Measurements from ENCODE around the gene RNU1-1.
"Not testable (repeated sequence)": the region's sequence is repeated elsewhere in the genome, so short reads cannot be mapped to it uniquely, and the experiment has no call there.

RNU1-1 gene

DNA sequence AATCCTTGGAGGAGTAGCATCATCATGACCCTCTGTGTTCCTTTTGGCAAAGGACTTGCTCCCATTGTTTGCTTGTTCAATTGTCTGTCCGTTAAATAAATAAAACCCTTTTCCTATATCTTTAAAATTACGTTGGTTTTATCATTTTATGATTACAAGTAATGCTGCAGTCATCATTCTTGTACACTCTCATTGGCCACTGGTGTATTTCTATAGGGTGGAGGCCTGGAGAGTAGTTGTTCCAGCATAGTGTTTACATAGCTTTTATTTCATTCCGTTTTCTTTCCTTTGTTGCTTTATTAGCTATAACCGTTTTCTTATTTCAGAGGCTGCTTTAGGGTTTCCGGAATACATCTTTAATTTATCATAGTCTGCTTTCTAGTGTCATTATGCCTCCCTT is 7.6 kb upstream of the RNU1-1 start:
- not testable (repeated sequence) for DNase-seq (ENCODE audit: low read depth)

DNA sequence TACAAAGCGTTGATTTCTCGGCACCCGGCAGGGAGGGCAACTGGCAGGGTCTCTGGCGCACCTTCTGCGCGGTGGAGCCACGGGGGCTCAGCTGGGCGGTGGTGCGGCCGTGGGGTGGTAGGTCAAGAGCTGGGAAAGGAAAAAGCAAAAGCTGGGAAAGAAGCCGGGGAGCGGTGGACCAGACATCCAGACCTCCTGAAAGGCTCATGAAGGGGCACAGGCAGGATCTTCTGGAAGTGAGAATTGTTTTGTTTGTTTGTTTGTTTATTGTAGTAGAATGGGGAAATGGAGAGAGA is 7.2 kb upstream of the RNU1-1 start:
- no peak for DNase-seq (ENCODE audit: low read depth)

DNA sequence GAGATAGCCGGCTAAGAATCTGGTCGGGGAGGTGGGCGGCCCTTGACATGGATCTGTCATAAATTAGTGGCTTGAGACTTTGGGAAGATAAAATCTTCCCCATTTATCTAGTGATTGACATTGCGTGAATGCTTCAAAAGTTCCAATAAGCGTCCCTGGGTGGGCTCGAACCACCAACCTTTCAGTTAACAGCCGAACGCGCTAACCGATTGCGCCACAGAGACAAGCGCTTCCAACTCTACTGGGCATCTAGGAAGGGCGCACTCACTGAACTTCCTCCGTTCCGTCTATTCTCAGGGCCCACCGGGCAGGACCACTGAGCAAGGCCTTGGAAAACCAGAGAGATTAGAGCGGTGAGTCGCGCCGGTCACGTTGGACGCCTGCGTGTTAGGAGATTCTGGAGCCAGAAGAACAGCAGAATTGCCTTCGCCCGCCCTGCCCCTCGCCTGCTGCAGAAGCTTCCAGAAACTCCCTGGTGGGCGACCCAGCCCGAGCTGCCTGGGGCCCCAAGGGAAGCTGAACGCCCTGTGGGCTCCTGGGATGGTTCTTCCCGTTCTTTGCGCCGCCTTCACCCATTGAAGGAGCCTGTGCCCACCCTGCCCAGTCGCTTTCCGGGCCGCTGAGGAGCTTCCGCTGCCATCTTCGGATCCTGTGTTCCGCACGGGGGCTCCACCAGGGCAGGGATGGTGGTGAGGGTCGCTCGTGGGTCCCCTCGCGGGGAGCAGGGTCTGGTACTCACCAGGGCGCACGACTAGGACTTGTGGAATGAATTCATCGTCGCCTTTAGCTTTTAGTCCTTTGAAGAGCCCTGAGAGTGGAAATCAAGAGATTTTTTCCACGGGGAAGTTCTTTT is 6.6 kb upstream of the RNU1-1 start:
- not testable (repeated sequence) for DNase-seq (ENCODE audit: low read depth)

GRCh38 chr1:16519255-16519951 is 5.3 kb upstream of the RNU1-1 start:
- not testable (repeated sequence) for DNase-seq (ENCODE audit: low read depth)

DNA sequence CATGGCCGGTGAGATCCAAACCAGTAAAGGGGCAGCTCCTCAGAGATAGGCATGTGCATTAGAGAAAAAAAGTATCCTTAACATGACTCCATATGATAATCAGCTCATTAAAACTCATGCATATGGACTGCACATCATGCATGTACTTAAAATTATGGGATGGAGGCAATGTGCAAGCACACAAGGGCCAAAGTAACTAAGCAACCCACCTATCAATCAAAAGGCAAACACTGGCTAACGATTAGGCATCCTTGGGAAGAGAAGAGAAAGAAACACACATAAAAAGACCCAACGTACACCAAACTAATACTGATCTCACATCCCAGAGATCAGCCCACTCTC is 4.8 kb upstream of the RNU1-1 start:
- DNase-seq (ENCODE audit: low read depth) = not testable (repeated sequence)

GRCh38 chr1:16516694-16517410 is 2.8 kb upstream of the RNU1-1 start:
- DNase-seq (ENCODE audit: low read depth) = not testable (repeated sequence)

- peak; percentile 97 for DNase-seq (ENCODE audit: low read depth)
Measured at GRCh38 chr1:16513412-16514106, 526 bp downstream of the RNU1-1 start.

GRCh38 chr1:16512624-16513411 is 1.3 kb downstream of the RNU1-1 start:
- DNase-seq (ENCODE audit: low read depth) = not testable (repeated sequence)

- not testable (repeated sequence) for DNase-seq (ENCODE audit: low read depth)
Measured at GRCh38 chr1:16511926-16512325, 2.2 kb downstream of the RNU1-1 start.

DNA sequence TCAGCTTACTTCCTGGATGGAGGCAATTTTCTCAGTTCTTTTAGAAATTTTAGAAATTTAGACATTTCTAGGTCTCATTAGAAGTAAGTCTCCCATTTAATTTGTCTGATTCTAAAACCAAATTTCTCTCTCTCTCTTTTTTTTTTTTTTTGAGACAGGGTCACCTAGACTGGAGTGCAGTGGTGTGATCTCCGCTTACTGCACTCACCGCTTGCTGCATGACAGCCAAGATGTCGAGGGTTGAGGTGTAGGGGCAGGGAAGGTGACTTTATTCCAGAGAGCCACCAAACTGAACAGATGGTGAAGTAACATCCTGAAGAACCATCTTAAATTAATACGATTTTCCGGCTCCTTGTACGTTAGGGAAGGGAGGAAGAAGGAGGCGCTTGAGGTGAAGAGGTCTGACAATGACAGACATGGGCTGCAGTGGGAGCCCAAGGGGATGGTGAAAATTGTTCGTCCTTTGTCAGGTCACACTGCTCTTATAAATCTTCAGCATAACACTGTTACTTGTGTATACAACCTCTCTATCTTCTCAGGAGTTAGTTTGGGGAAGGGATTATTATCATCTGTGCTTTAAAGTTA is 5.1 kb downstream of the RNU1-1 start:
- not testable (repeated sequence) for DNase-seq (ENCODE audit: low read depth)

DNA sequence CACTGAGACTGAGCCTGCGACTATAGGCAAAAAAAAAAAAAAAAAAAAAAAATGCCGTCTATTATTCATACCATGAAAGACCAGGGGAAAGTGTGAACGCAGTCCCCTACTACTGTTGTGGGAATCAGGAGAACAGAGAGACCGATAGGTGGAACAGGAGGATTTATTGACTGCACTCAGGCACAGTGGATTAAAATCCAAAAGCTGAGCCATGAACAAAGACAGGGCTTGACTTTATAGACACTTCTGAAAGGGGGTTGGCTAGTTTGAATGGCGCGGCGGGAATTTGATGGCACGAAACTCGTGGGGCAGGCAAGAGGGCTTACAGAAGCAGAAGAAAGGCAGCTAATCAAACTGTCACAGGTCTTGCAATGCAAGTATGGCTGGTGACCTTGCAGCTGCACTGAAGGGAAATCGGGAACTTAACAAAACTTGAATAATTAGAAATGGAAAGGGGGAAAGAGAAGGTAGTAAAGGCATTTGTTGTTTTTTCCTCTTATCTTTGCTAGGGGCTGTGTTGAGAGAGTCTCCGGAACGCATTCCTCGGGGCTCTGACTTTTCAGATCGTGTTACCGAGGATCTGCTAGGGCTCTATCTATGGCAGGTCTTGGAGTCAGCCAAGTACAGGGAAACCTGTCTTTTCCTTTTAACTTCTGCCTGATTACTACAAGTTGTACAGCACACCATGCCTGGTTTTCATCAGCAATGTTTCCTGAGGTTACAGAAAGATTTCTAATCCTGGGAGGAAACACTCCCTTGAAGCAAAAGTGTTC is 7.5 kb downstream of the RNU1-1 start:
- DNase-seq (ENCODE audit: low read depth) = not testable (repeated sequence)

DNA sequence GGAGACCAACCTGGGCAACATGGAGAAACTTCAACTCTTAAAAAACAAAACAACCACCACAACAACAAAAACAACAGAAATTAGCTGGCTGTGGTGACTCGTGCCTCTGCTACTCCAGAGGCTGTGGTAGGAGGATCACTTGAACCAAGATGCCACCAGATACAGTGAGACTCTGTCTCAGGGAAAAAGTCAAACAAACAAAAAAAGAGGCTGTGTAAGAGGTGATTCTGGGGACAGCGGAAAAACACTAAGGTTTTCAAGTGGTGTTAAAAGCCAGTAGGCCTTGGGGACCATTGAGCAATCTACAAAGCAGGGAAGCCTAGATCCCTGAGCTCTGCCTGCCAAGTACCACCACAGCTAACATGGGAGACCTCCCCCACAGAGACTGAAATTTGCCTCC is 8.2 kb downstream of the RNU1-1 start:
- not testable (repeated sequence) for DNase-seq (ENCODE audit: low read depth)

GRCh38 chr1:16503494-16503893 is 10.6 kb downstream of the RNU1-1 start:
- DNase-seq (ENCODE audit: low read depth) = no peak

- not testable (repeated sequence) for DNase-seq (ENCODE audit: low read depth)
Measured at GRCh38 chr1:16501446-16501845, 12.6 kb downstream of the RNU1-1 start.

- DNase-seq (ENCODE audit: low read depth) = not testable (repeated sequence)
Measured at GRCh38 chr1:16500975-16501374, 13.1 kb downstream of the RNU1-1 start.

DNA sequence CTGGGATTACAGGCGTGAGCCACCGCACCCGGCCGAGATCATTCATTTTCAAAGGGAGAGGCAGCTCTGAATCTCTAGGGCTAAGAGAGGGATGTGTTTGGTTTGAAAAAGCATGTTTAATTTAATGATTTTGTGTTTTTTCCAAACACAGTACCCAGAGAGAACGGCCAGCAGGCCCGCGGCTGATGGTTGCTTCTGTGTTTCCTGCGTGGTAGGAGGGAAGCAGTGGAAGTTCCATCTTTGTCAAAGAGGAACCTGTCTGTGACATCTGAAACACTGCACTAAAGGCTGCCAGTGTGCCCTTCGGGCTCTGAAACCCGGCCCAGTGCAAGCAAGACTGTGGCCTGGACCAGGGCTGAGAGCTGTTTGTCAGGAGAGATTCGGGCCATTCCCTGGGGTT is 13.6 kb downstream of the RNU1-1 start:
- not testable (repeated sequence) for DNase-seq (ENCODE audit: low read depth)

DNA sequence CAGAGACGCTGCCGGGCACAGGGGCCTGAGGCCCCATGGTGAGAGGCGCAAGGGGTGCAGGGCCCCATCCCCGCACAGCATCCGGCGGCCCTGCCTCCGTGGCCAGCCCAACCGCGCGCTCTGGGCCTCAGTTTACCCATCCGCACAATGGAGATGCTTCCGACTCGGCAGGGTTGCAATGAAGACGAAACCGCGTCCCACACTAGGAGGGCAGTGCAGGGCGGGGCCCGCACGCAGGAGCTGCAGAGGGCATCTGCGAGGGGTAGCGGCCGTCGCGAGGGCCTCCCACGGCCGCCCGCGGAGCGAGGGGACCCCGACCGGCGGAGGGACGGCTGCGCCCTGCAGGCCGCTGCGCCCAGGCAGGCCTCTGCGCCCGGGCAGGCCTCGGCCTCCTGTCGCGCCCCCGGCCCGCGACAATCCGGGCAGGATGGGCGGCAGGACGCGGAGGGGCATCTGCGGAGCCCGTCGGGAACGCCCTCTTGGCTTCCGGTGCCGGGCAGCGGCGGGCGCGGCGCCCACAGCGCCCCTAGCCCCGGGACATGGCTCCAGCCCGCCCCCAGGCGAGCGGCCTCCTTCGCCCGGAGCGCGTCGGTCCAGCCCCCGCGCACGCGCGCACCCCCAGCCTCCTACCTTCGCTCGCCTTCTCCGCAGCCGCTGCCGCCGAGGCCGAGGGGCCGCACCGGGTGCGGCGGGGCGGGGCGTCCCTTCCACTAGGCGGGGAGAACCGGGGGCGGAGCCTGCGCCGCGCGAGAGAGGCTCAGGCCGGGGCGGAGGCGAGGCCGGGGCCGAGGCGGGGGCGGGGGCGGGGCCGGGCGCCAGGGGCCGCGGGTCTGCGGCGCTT is 15.3 kb downstream of the RNU1-1 start:
- DNase-seq (ENCODE audit: low read depth) = peak; percentile 22

GRCh38 chr1:16498047-16498446 is 16.0 kb downstream of the RNU1-1 start:
- DNase-seq (ENCODE audit: low read depth) = not testable (repeated sequence)

DNA sequence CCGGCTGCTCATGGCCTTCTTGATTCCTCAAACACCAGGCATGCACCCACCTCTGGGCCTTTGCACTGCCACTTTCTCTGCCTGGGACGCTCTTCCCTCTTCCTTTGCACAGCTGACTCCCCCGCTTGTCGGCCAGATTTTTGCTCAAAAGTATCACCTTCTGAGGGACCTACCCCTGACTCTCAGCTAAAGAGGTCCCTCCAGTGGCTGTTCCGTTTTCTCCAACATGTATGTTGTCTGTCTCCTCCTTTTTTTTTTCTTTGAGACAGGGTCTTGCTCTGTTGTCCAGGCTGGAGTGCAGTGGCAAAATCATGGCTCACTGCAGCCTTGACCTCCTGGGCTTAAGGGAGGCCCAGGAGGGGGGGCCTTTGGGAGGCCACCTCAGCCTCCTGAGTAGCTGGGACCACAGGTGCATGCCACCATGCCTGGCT is 16.6 kb downstream of the RNU1-1 start:
- not testable (repeated sequence) for DNase-seq (ENCODE audit: low read depth)

Measured in GM04503 (cell line).